HepG2 (cell line): Measurements from ENCODE around the gene STMN3. TPM values are rescaled to one million over a fixed set of nuclear protein-coding genes. Genes with fewer than 3 reads are reported as not detected.

Experiments
- ATRX ChIP-seq: sonication (generic); formaldehyde crosslinking; IDR thresholded peaks from 2 replicates; pipeline ENCODE4 v1.4.0; 2020; ENCODE audit warnings: missing genetic modification reagents, borderline replicate concordance
- EP300 ChIP-seq, 3 experiments: sonication (generic) in 1 of 3; formaldehyde crosslinking in 1 of 3; IDR thresholded peaks; 2 replicates each; pipeline versions ENCODE4 v1.5.1 to v1.6.1; 2011 to 2020; ENCODE audit warnings: low read depth in 2 of 3, low read length in 2 of 3, borderline replicate concordance in 1 of 3, improper control_type of control experiment in 1 of 3, mild to moderate bottlenecking in 1 of 3, missing genetic modification reagents in 1 of 3, moderate library complexity in 1 of 3
- MAFG ChIP-seq: sonication (generic); formaldehyde crosslinking; IDR thresholded peaks from 2 replicates; pipeline ENCODE4 v1.5.1; 2020; ENCODE audit warnings: mild to moderate bottlenecking, missing genetic modification reagents
- NFKBIZ ChIP-seq: IDR thresholded peaks from 2 replicates; pipeline ENCODE4 v1.6.1; 2018; ENCODE audit warnings: missing genetic modification reagents, missing compliant biosample characterization
- NFRKB ChIP-seq: fragments of 450-650 bp; IDR thresholded peaks from 2 replicates; pipeline ENCODE4 v1.6.1; 2017
- NR2C2 ChIP-seq: sonication (generic); formaldehyde crosslinking; IDR thresholded peaks from 2 replicates; pipeline ENCODE4 v1.4.0; 2020; ENCODE audit warnings: missing genetic modification reagents, mild to moderate bottlenecking, moderate library complexity, borderline replicate concordance
- PLRG1 ChIP-seq: fragments of 450-650 bp; conservative IDR thresholded peaks from 2 replicates; pipeline ENCODE4 v1.6.1; 2016
- POLR2G ChIP-seq: fragments of 200-400 bp; formaldehyde crosslinking; IDR thresholded peaks from 2 replicates; pipeline ENCODE4 v1.6.1; 2018; ENCODE audit warnings: mild to moderate bottlenecking, low read depth, low read length, moderate library complexity
- RCOR2 ChIP-seq: IDR thresholded peaks from 2 replicates; pipeline ENCODE4 v1.6.1; 2016; ENCODE audit warnings: missing biosample characterization, missing genetic modification reagents
- RXRA ChIP-seq: sonication (generic); formaldehyde crosslinking; IDR thresholded peaks from 2 replicates; pipeline ENCODE4 v1.5.1; 2020; ENCODE audit warnings: missing genetic modification reagents
- TCF7L2 ChIP-seq: IDR thresholded peaks from 2 replicates; pipeline ENCODE4 v1.6.1; 2011; ENCODE audit warnings: mild to moderate bottlenecking, low read depth, low read length, moderate library complexity
- ZNF350 ChIP-seq: sonication (generic); formaldehyde crosslinking; IDR thresholded peaks from 2 replicates; pipeline ENCODE4 v1.4.0; 2020; ENCODE audit warnings: mild to moderate bottlenecking, low read depth, missing genetic modification reagents, borderline replicate concordance
- ZNF441 ChIP-seq: sonication (generic); formaldehyde crosslinking; IDR thresholded peaks from 2 replicates; pipeline ENCODE4 v1.7.0; 2021; ENCODE audit warnings: missing genetic modification reagents, borderline replicate concordance
- polyA plus RNA-seq, 8 experiments: library from polyadenylated mRNA; depleted of rRNA in 3 of 8; stranded (reverse) in 7 of 8; unstranded in 1 of 8; fragments of >200 nt; fragmentation: Illumina TruSeq in 4 of 8; extraction: Trizol in 4 of 8; gene quantifications; 2 replicates each; pipeline versions ENCODE4 v1.2.1 to v1.2.3, GENCODE V29; 2011 to 2016; ENCODE audit warnings: low read depth in 4 of 8, missing spikeins in 1 of 8, mixed read lengths in 1 of 8; ENCODE audit not compliant: insufficient read depth in 1 of 8
- total RNA-seq, 5 experiments: library from RNA; depleted of rRNA; stranded (reverse); fragments of >200 nt; fragmentation: Illumina TruSeq; extraction: Trizol; gene quantifications; 2 replicates each; pipeline ENCODE4 v1.2.3, GENCODE V29; 2016; ENCODE audit warnings: low read depth in 1 of 5
- TF ChIP-seq, protein P1 (sequence below): sonication (generic); formaldehyde crosslinking; IDR thresholded peaks from 2 replicates; pipeline ENCODE4 v1.5.0; 2020; ENCODE audit warnings: mild to moderate bottlenecking, missing genetic modification reagents
- TF ChIP-seq, protein P2 (sequence below): sonication (generic); formaldehyde crosslinking; conservative IDR thresholded peaks from 2 replicates; pipeline ENCODE4 v1.5.0; 2020; ENCODE audit warnings: missing genetic modification reagents
- TF ChIP-seq, protein P3 (sequence below): sonication (generic); formaldehyde crosslinking; IDR thresholded peaks from 2 replicates; pipeline ENCODE4 v1.5.0; 2020; ENCODE audit warnings: missing genetic modification reagents
- TF ChIP-seq, protein P4 (sequence below): IDR thresholded peaks from 2 replicates; pipeline ENCODE4 v1.4.0; 2020; ENCODE audit warnings: mild to moderate bottlenecking, missing genetic modification reagents

Gene STMN3
- total and polyA plus RNA-seq, 2 of the 13 experiments (the other 11 are each of a cell fraction or from before 2014, with no cell fraction given), result 21.0 to 48.3 TPM

DNA sequence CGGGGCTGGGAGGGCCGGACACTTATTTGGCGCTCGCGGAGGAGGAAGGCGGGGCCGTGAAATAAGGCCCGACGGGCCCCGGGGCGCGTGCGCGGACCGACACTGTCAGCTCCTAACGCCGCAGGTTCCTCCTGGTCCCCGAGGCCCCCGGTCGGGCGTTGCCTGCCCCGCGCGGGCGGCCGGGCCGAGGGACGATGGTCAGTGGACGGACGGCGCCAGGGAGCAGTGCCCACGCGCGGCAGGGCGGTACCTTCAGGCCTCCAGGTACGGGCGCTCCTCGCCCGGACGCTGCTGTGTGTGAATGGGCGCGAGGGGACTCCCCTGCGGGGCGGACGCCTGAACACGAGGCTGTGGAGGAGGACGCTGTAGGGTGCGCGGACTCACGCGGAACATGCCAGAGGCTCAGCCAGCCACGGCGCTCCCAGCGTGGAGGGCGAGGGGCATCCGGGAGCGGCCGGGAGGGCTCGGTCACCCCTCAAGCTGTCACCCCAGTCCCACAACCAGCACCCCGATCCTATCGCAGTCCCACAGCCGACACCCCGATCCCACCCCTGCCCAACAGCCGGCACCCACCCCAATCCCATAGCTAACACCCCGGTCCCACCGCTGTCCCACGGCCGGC lies 26.0 kb downstream of the STMN3 start (continued):
- TF ChIP-seq NFKBIZ (CRISPR knock-in tag) (peak; percentile 51; the same call in 1 of the 2 replicates), MAFG (CRISPR knock-in tag) (0 out of 2 replicates have a peak, but pooled peaks have one; percentile 56), NFRKB (no peak), POLR2G (peak; percentile 89), RXRA (peak; percentile 84), PLRG1 (no peak), NR2C2 (CRISPR knock-in tag) (peak; percentile 69), ATRX (CRISPR knock-in tag) (no peak), ZNF441 (CRISPR knock-in tag) (peak; percentile 75; the same call in 1 of the 2 replicates), ZNF350 (peak; percentile 74; the same call in 1 of the 2 replicates), TCF7L2 (no peak), RCOR2 (CRISPR knock-in tag) (no peak), EP300 (IDR thresholded peaks at IDR 0.05; ENCODE audit: low read depth in 2 of 2, low read length in 2 of 2) (peak in 1 of 2 experiments; percentile 51; a peak in 1 of 4 replicates), EP300 (CRISPR knock-in tag; IDR thresholded peaks at IDR 0.05; ENCODE audit: borderline replicate concordance) (peak; percentile 76)
- TF ChIP-seq, protein P1, sequence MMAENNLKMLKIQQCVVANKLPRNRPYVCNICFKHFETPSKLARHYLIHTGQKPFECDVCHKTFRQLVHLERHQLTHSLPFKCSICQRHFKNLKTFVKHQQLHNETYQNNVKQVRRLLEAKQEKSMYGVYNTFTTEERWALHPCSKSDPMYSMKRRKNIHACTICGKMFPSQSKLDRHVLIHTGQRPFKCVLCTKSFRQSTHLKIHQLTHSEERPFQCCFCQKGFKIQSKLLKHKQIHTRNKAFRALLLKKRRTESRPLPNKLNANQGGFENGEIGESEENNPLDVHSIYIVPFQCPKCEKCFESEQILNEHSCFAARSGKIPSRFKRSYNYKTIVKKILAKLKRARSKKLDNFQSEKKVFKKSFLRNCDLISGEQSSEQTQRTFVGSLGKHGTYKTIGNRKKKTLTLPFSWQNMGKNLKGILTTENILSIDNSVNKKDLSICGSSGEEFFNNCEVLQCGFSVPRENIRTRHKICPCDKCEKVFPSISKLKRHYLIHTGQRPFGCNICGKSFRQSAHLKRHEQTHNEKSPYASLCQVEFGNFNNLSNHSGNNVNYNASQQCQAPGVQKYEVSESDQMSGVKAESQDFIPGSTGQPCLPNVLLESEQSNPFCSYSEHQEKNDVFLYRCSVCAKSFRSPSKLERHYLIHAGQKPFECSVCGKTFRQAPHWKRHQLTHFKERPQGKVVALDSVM (CRISPR knock-in tag), result no peak
- TF ChIP-seq, protein P2, sequence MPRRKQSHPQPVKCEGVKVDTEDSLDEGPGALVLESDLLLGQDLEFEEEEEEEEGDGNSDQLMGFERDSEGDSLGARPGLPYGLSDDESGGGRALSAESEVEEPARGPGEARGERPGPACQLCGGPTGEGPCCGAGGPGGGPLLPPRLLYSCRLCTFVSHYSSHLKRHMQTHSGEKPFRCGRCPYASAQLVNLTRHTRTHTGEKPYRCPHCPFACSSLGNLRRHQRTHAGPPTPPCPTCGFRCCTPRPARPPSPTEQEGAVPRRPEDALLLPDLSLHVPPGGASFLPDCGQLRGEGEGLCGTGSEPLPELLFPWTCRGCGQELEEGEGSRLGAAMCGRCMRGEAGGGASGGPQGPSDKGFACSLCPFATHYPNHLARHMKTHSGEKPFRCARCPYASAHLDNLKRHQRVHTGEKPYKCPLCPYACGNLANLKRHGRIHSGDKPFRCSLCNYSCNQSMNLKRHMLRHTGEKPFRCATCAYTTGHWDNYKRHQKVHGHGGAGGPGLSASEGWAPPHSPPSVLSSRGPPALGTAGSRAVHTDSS (CRISPR knock-in tag), result 0 out of 2 replicates have a peak, but pooled peaks have one; percentile 63
- TF ChIP-seq, protein P3, sequence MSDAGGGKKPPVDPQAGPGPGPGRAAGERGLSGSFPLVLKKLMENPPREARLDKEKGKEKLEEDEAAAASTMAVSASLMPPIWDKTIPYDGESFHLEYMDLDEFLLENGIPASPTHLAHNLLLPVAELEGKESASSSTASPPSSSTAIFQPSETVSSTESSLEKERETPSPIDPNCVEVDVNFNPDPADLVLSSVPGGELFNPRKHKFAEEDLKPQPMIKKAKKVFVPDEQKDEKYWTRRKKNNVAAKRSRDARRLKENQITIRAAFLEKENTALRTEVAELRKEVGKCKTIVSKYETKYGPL (CRISPR knock-in tag), result peak; percentile 74; the same call in 1 of the 2 replicates
- TF ChIP-seq, protein P4, sequence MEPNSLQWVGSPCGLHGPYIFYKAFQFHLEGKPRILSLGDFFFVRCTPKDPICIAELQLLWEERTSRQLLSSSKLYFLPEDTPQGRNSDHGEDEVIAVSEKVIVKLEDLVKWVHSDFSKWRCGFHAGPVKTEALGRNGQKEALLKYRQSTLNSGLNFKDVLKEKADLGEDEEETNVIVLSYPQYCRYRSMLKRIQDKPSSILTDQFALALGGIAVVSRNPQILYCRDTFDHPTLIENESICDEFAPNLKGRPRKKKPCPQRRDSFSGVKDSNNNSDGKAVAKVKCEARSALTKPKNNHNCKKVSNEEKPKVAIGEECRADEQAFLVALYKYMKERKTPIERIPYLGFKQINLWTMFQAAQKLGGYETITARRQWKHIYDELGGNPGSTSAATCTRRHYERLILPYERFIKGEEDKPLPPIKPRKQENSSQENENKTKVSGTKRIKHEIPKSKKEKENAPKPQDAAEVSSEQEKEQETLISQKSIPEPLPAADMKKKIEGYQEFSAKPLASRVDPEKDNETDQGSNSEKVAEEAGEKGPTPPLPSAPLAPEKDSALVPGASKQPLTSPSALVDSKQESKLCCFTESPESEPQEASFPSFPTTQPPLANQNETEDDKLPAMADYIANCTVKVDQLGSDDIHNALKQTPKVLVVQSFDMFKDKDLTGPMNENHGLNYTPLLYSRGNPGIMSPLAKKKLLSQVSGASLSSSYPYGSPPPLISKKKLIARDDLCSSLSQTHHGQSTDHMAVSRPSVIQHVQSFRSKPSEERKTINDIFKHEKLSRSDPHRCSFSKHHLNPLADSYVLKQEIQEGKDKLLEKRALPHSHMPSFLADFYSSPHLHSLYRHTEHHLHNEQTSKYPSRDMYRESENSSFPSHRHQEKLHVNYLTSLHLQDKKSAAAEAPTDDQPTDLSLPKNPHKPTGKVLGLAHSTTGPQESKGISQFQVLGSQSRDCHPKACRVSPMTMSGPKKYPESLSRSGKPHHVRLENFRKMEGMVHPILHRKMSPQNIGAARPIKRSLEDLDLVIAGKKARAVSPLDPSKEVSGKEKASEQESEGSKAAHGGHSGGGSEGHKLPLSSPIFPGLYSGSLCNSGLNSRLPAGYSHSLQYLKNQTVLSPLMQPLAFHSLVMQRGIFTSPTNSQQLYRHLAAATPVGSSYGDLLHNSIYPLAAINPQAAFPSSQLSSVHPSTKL, result peak; percentile 56; the same call in 1 of the 2 replicates
